Fibroblast of the conjunctiva (primary cell): ENCODE results near the gene TRIM59.
"Not testable (repeated sequence)": the region's sequence is repeated elsewhere in the genome, so short reads cannot be mapped to it uniquely, and the experiment has no call there.

Experiments used
- DNase-seq: peaks from one replicate; pipeline ENCODE4 v3.0.0-alpha.2; 2010; ENCODE audit warnings: low read depth

Gene TRIM59

GRCh38 chr3:160455846-160456245 is 6.3 kb upstream of the TRIM59 start:
- DNase-seq = no peak

- DNase-seq = no peak
Measured at GRCh38 chr3:160454995-160455394, 5.4 kb upstream of the TRIM59 start.

- not testable (repeated sequence) for DNase-seq
Measured at GRCh38 chr3:160452251-160452650, 2.7 kb upstream of the TRIM59 start.

- DNase-seq = no peak
Measured at GRCh38 chr3:160451602-160452001, 2.0 kb upstream of the TRIM59 start.

- peak; percentile 71 for DNase-seq
Measured at GRCh38 chr3:160450846-160451245, 1.3 kb upstream of the TRIM59 start.

- peak; percentile 39 for DNase-seq
Measured at GRCh38 chr3:160448845-160449635, 546 bp downstream of the TRIM59 start.

GRCh38 chr3:160447544-160447943 is 2.0 kb downstream of the TRIM59 start:
- no peak for DNase-seq

- DNase-seq = no peak
Measured at GRCh38 chr3:160446522-160447056, 3.0 kb downstream of the TRIM59 start.

- no peak for DNase-seq
Measured at GRCh38 chr3:160445854-160446253, 3.7 kb downstream of the TRIM59 start.

- DNase-seq = no peak
Measured at GRCh38 chr3:160444411-160444810, 5.2 kb downstream of the TRIM59 start.

GRCh38 chr3:160440687-160441086 is 8.9 kb downstream of the TRIM59 start:
- DNase-seq = no peak

GRCh38 chr3:160437083-160437455 is 12.5 kb downstream of the TRIM59 start:
- DNase-seq = no peak

- DNase-seq = no peak
Measured at GRCh38 chr3:160435747-160436146, 13.8 kb downstream of the TRIM59 start.

- DNase-seq = no peak
Measured at GRCh38 chr3:160435095-160435494, 14.5 kb downstream of the TRIM59 start.

GRCh38 chr3:160434071-160434470 is 15.5 kb downstream of the TRIM59 start:
- no peak for DNase-seq

- DNase-seq = no peak
Measured at GRCh38 chr3:160427832-160428424, 21.7 kb downstream of the TRIM59 start.

- DNase-seq = no peak
Measured at GRCh38 chr3:160417311-160417710, 32.3 kb downstream of the TRIM59 start.

- DNase-seq = peak; percentile 83
Measured at GRCh38 chr3:160413613-160414248, 35.9 kb downstream of the TRIM59 start.

GRCh38 chr3:160412477-160412876 is 37.1 kb downstream of the TRIM59 start:
- DNase-seq = no peak

- no peak for DNase-seq
Measured at GRCh38 chr3:160409812-160410610, 39.6 kb downstream of the TRIM59 start.

GRCh38 chr3:160403796-160404470 is 45.7 kb downstream of the TRIM59 start:
- DNase-seq = no peak
